Mesenchymal stem cell (in vitro differentiated cells and primary cell): ENCODE results near the gene IL18BP.
A peak's percentile ranks its signal among the peaks of the same experiment; 100 is the strongest.

Experiments used
- DNase-seq: peaks from one replicate; pipeline ENCODE4 v3.0.0-alpha.2; 2013
- H2AFZ ChIP-seq: one replicate; pipeline ENCODE4 v1.6.1; 2013; ENCODE audit warnings: low read depth, mild to moderate bottlenecking, control low read depth, inconsistent platforms, low read length, moderate library complexity
- H2AK5ac ChIP-seq: 2 replicates; pipeline ENCODE4 v1.6.1; 2013; ENCODE audit warnings: low read length, moderate library complexity, mild to moderate bottlenecking, inconsistent platforms; ENCODE audit not compliant: severe bottlenecking
- H2BK120ac ChIP-seq: one replicate; pipeline ENCODE4 v1.6.1; 2013; ENCODE audit warnings: low read depth, mild to moderate bottlenecking, inconsistent platforms, low read length, moderate library complexity
- H2BK12ac ChIP-seq, 2 experiments: one replicate each; pipeline ENCODE4 v1.6.1; 2013; ENCODE audit warnings: inconsistent platforms in 2 of 2, low read length in 2 of 2, mild to moderate bottlenecking in 2 of 2, moderate library complexity in 2 of 2, control low read depth in 1 of 2
- H2BK15ac ChIP-seq: one replicate; pipeline ENCODE4 v1.6.1; 2013; ENCODE audit warnings: mild to moderate bottlenecking, low read depth, inconsistent platforms; ENCODE audit not compliant: poor library complexity, severe bottlenecking
- H2BK5ac ChIP-seq: 2 replicates; pipeline ENCODE4 v1.6.1; 2013; ENCODE audit warnings: low read depth, mild to moderate bottlenecking, low read length, control low read depth, inconsistent platforms; ENCODE audit not compliant: poor library complexity, severe bottlenecking
- H3K14ac ChIP-seq, 2 experiments: one replicate each; pipeline ENCODE4 v1.6.1; 2013; ENCODE audit warnings: inconsistent platforms in 2 of 2, low read length in 2 of 2, control low read depth in 1 of 2, mild to moderate bottlenecking in 1 of 2, moderate library complexity in 1 of 2
- H3K18ac ChIP-seq, 2 experiments: one replicate each; pipeline ENCODE4 v1.6.1; 2013; ENCODE audit warnings: inconsistent platforms in 2 of 2, low read length in 2 of 2, control low read depth in 1 of 2, low read depth in 1 of 2, mild to moderate bottlenecking in 1 of 2
- H3K23ac ChIP-seq, 2 experiments: one replicate each; pipeline ENCODE4 v1.6.1; 2013; ENCODE audit warnings: inconsistent platforms in 2 of 2, low read length in 2 of 2, mild to moderate bottlenecking in 2 of 2, moderate library complexity in 2 of 2, control low read depth in 1 of 2
- H3K27ac ChIP-seq: 2 replicates; pipeline ENCODE4 v1.5.1; 2013; ENCODE audit warnings: mild to moderate bottlenecking, moderate library complexity, low read length, control low read depth, inconsistent platforms; ENCODE audit not compliant: poor library complexity, severe bottlenecking
- H3K27me3 ChIP-seq, 2 experiments: 2 replicates each; pipeline versions ENCODE4 v1.6.1 to v1.7.0; 2013; ENCODE audit warnings: low read length in 2 of 2, mild to moderate bottlenecking in 2 of 2, moderate library complexity in 2 of 2, control low read depth in 1 of 2, inconsistent platforms in 1 of 2; ENCODE audit not compliant: control insufficient read depth in 1 of 2, insufficient read depth in 1 of 2
- H3K36me3 ChIP-seq, 2 experiments: 2 replicates each; pipeline versions ENCODE4 v1.6.1 to v1.7.0; 2013; ENCODE audit warnings: low read length in 2 of 2, control low read depth in 1 of 2, inconsistent platforms in 1 of 2, low read depth in 1 of 2, mild to moderate bottlenecking in 1 of 2; ENCODE audit not compliant: insufficient read depth in 2 of 2, control insufficient read depth in 1 of 2
- H3K4ac ChIP-seq, 2 experiments: one replicate each; pipeline ENCODE4 v1.6.1; 2013; ENCODE audit warnings: inconsistent platforms in 2 of 2, low read length in 2 of 2, mild to moderate bottlenecking in 2 of 2, moderate library complexity in 2 of 2, control low read depth in 1 of 2, low read depth in 1 of 2
- H3K4me1 ChIP-seq: 2 replicates; pipeline ENCODE4 v1.6.1; 2013; ENCODE audit warnings: low read depth, low read length, control low read depth; ENCODE audit not compliant: control insufficient read depth, insufficient read depth
- H3K4me2 ChIP-seq: 2 replicates; pipeline ENCODE4 v1.6.1; 2013; ENCODE audit warnings: low read length, mild to moderate bottlenecking, inconsistent platforms; ENCODE audit not compliant: poor library complexity, severe bottlenecking
- H3K4me3 ChIP-seq, 2 experiments: 2 replicates each; pipeline versions ENCODE4 v1.5.1 to v1.7.0; 2013; ENCODE audit warnings: low read length in 2 of 2, mild to moderate bottlenecking in 2 of 2, control low read depth in 1 of 2, low read depth in 1 of 2; ENCODE audit not compliant: insufficient read depth in 1 of 2
- H3K79me1 ChIP-seq: replicated peaks from 2 replicates; pipeline ENCODE4 v1.6.1; 2013; ENCODE audit warnings: mild to moderate bottlenecking, control low read depth, low read length, inconsistent platforms; ENCODE audit not compliant: poor library complexity, severe bottlenecking
- H3K9ac ChIP-seq: 2 replicates; pipeline ENCODE4 v1.7.0; 2013; ENCODE audit warnings: mild to moderate bottlenecking, low read length, moderate library complexity
- H3K9me3 ChIP-seq: 2 replicates; pipeline ENCODE4 v1.7.0; 2013; ENCODE audit warnings: mild to moderate bottlenecking, low read length; ENCODE audit not compliant: control insufficient read depth
- H4K8ac ChIP-seq: one replicate; pipeline ENCODE4 v1.6.1; 2013; ENCODE audit warnings: inconsistent platforms, mild to moderate bottlenecking, low read length, moderate library complexity
- H4K91ac ChIP-seq: one replicate; pipeline ENCODE4 v1.6.1; 2013; ENCODE audit warnings: mild to moderate bottlenecking, low read length, inconsistent platforms
- WGBS: methylation state at CpG from one replicate; pipeline ENCODE4 v1.1.7; 2013; ENCODE audit warnings: mixed read lengths; 5-methylcytosine and 5-hydroxymethylcytosine counted together

IL18BP gene

DNA sequence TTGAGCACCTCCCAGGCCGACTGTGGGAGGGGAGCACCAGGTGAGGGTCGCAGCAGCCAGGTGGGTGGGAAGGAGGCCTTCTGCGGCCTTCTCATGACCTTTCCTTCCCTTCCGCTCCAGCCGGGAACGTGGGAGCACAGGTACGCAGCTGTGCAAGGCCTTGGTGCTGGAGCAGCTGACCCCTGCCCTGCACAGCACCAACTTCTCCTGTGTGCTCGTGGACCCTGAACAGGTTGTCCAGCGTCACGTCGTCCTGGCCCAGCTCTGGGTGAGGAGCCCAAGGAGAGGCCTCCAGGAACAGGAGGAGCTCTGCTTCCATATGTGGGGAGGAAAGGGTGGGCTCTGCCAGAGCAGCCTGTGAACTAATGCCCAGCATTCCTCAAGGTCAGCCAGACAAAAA lies 2.6 kb downstream of the IL18BP start:
- H2BK120ac ChIP-seq, result no peak overlapping the region
- H3K36me3 ChIP-seq, result peaks cover 58 to 88% of the 10 kb centered on the region in 2 experiments
- H3K79me1 ChIP-seq, result peaks cover 29% of the 10 kb centered on the region
- no peak overlapping the region for H3K18ac ChIP-seq
- peaks cover 32% of the 10 kb centered on the region for H3K4me1 ChIP-seq
- H4K8ac ChIP-seq, result no peak overlapping the region
- no peak overlapping the region for H3K9ac ChIP-seq
- H2BK15ac ChIP-seq, result no peak overlapping the region
- H2AFZ ChIP-seq, result no peak overlapping the region
- no peak overlapping the region for H2BK5ac ChIP-seq
- no peak overlapping the region for H3K4me2 ChIP-seq
- no peak overlapping the region for H2BK12ac ChIP-seq
- H3K14ac ChIP-seq, result no peak overlapping the region
- no peak overlapping the region for H3K23ac ChIP-seq
- no peak overlapping the region for H2AK5ac ChIP-seq
- no peaks in the 10 kb centered on the region for H3K27me3 ChIP-seq
- no peak overlapping the region for H3K27ac ChIP-seq
- WGBS, result 99% methylated on average over 11 of the region's 11 CpGs
- no peaks in the 10 kb centered on the region for H3K9me3 ChIP-seq
- no peak overlapping the region for H3K4me3 ChIP-seq
- no peak overlapping the region for H3K4ac ChIP-seq
- H4K91ac ChIP-seq, result no peak overlapping the region
- DNase-seq, result no peak

DNA sequence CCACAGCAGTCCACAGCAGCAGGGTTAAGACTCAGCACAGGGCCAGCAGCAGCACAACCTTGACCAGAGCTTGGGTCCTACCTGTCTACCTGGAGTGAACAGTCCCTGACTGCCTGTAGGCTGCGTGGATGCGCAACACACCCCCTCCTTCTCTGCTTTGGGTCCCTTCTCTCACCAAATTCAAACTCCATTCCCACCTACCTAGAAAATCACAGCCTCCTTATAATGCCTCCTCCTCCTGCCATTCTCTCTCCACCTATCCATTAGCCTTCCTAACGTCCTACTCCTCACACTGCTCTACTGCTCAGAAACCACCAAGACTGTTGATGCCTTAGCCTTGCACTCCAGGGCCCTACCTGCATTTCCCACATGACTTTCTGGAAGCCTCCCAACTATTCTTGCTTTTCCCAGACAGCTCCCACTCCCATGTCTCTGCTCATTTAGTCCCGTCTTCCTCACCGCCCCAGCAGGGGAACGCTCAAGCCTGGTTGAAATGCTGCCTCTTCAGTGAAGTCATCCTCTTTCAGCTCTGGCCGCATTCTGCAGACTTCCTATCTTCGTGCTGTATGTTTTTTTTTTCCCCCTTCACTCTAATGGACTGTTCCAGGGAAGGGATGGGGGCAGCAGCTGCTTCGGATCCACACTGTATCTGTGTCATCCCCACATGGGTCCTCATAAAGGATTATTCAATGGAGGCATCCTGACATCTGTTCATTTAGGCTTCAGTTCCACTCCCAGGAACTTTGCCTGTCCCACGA lies 3.3 kb downstream of the IL18BP start:
- peak overlapping the region; percentile 27 for H3K27ac ChIP-seq
- no peaks in the 10 kb centered on the region for H3K9me3 ChIP-seq
- H2AFZ ChIP-seq, result no peak overlapping the region
- peaks cover 24% of the 10 kb centered on the region for H3K79me1 ChIP-seq
- 86% methylated on average over 10 of the region's 10 CpGs for WGBS
- no peak overlapping the region for H3K18ac ChIP-seq
- H2BK15ac ChIP-seq, result no peak overlapping the region
- no peak overlapping the region for H2BK12ac ChIP-seq
- H3K23ac ChIP-seq, result no peak overlapping the region
- H2BK5ac ChIP-seq, result no peak overlapping the region
- no peak overlapping the region for H3K9ac ChIP-seq
- no peak overlapping the region for H2AK5ac ChIP-seq
- H4K8ac ChIP-seq, result no peak overlapping the region
- H3K4me1 ChIP-seq, result peaks cover 32% of the 10 kb centered on the region
- H3K27me3 ChIP-seq, result no peaks in the 10 kb centered on the region
- no peak overlapping the region for H3K4ac ChIP-seq
- H2BK120ac ChIP-seq, result no peak overlapping the region
- H3K14ac ChIP-seq, result no peak overlapping the region
- peaks cover 65 to 89% of the 10 kb centered on the region in 2 experiments for H3K36me3 ChIP-seq
- no peak for DNase-seq
- no peak overlapping the region for H4K91ac ChIP-seq
- H3K4me3 ChIP-seq, result no peak overlapping the region
- no peak overlapping the region for H3K4me2 ChIP-seq

DNA sequence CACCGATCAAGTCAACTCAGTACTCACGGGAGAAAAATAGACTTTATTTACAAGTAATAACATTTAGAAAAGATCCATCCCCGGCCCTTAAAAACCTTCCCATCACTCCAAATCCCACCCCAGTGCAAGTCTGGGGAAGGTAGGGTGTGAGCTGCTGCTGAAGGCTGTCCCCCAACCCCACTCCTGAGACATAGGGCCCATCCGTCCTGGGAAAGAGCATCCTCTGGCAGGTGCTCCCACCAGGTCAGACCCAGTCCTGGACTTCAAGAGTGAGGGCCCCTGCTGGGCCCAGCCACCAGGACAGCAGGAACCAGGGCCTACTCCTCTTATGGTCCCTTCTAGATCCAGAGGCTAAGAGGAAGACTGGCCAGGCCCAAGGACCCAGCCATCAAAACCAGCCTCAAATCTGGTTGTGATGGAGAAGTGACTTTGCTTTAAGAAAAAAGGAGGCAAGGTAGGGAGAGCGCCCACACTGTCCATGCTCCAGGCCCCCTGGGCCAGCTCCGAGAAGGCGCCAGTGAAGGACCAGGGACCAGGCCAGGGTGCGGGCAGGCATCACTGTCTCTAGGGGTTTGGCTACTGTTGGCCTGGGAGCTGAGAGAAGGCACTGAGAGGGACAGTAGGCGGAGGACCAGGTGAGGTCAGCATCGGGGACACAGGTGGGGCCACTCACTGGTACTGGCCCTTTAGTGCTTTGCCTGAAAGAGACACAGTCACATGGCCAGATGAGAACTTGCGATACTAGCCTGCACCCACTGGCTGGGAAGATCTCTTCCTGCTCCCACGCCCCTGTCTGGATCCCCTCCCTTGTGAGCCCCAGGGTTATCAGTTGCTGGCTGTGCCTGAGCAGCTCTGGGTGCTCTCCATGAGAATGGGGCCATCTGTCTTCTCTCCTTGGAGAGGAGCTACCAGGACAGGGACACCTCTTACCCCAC lies 4.4 kb downstream of the IL18BP start:
- H2BK120ac ChIP-seq, result no peak overlapping the region
- H3K14ac ChIP-seq, result no peak overlapping the region
- H3K27me3 ChIP-seq, result no peaks in the 10 kb centered on the region
- peak overlapping the region; percentile 10 for H3K27ac ChIP-seq
- no peak overlapping the region for H3K4me2 ChIP-seq
- H3K18ac ChIP-seq, result no peak overlapping the region
- H3K4me3 ChIP-seq, result no peak overlapping the region
- H4K91ac ChIP-seq, result no peak overlapping the region
- H4K8ac ChIP-seq, result no peak overlapping the region
- peaks cover 76 to 89% of the 10 kb centered on the region in 2 experiments for H3K36me3 ChIP-seq
- no peak overlapping the region for H3K9ac ChIP-seq
- H2AFZ ChIP-seq, result no peak overlapping the region
- H3K4me1 ChIP-seq, result peaks cover 30% of the 10 kb centered on the region
- H3K9me3 ChIP-seq, result no peaks in the 10 kb centered on the region
- no peak for DNase-seq
- H2AK5ac ChIP-seq, result no peak overlapping the region
- no peak overlapping the region for H2BK15ac ChIP-seq
- H3K23ac ChIP-seq, result no peak overlapping the region
- peaks cover 22% of the 10 kb centered on the region for H3K79me1 ChIP-seq
- WGBS, result 98% methylated on average over 10 of the region's 12 CpGs
- no peak overlapping the region for H3K4ac ChIP-seq
- no peak overlapping the region for H2BK5ac ChIP-seq
- no peak overlapping the region for H2BK12ac ChIP-seq

DNA sequence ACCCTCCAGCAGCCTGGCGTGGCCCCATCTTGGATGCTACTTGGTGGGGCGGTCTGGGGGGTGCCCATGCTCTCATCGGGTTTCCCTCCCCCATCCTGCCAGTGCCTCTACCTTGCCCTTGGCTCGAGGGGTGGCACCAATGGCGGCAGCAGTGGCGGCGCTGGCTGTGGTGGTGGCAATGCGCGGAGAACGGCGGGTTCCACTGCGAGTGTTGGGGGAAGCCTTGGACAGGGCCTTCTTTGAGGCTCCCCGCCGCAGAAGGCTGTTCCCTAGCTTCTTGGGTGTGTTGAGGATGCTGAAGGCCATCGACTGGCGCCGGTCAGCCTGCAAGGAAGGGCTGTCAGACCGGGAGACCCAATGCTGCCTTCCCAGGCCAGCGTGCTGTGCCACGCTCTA lies 5.1 kb downstream of the IL18BP start:
- Histone ChIP-seq H4K91ac (no peak overlapping the region), H2BK120ac (no peak overlapping the region), H3K18ac (no peak overlapping the region), H3K4me2 (no peak overlapping the region), H2BK5ac (no peak overlapping the region), H3K4me3 (no peak overlapping the region), H3K9ac (no peak overlapping the region), H3K23ac (no peak overlapping the region), H3K79me1 (peaks cover 20% of the 10 kb centered on the region), H3K9me3 (no peaks in the 10 kb centered on the region), H3K27ac (no peak overlapping the region), H3K36me3 (peaks cover 83 to 90% of the 10 kb centered on the region in 2 experiments), H2BK12ac (no peak overlapping the region), H2AFZ (no peak overlapping the region), H3K4ac (no peak overlapping the region), H3K27me3 (no peaks in the 10 kb centered on the region), H3K14ac (no peak overlapping the region), H2AK5ac (no peak overlapping the region), H4K8ac (no peak overlapping the region), H2BK15ac (no peak overlapping the region), H3K4me1 (peaks cover 29% of the 10 kb centered on the region)
- DNase-seq, result no peak
- WGBS, result 98% methylated on average over 14 of the region's 20 CpGs
